AG09319 (cell line): ENCODE data around the gene MKKS.
A peak's percentile ranks its signal among the peaks of the same experiment; 100 is the strongest.
"Not testable (repeated sequence)": the region's sequence is repeated elsewhere in the genome, so short reads cannot be mapped to it uniquely, and the experiment has no call there.

Experiments
- DNase-seq: peaks from one replicate; pipeline ENCODE4 v3.0.0-alpha.2; 2010; ENCODE audit warnings: low read depth; ENCODE audit errors: extremely low read depth
- TF ChIP-seq, protein P1 (sequence below): IDR thresholded peaks from 2 replicates; pipeline ENCODE4 v1.5.1; 2011; ENCODE audit warnings: low read depth, mild to moderate bottlenecking, inconsistent platforms, low read length, moderate library complexity

MKKS gene

DNA sequence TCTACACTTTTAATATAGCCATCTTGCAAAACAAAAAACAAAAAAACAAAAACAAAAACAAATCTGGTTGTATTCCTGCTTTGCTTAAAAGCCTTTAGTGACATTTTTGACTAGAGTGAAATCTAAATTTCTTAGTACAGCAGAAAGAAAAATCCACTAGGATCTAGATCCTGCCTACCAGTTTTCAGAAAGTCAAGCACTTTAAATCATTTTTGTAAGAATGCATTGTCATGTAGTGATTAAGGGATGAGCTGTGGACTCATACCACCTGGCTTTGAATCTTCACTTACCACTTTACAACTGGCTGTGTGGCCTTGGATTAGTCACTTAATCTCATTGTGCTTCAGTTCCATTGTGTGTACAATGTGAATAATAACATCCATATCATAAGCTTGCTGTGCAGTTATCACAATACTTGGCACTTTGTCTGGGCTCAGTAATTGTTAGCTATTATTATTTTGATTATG is 4.0 kb downstream of the MKKS start:
- no peak for DNase-seq
- TF ChIP-seq, protein P1, sequence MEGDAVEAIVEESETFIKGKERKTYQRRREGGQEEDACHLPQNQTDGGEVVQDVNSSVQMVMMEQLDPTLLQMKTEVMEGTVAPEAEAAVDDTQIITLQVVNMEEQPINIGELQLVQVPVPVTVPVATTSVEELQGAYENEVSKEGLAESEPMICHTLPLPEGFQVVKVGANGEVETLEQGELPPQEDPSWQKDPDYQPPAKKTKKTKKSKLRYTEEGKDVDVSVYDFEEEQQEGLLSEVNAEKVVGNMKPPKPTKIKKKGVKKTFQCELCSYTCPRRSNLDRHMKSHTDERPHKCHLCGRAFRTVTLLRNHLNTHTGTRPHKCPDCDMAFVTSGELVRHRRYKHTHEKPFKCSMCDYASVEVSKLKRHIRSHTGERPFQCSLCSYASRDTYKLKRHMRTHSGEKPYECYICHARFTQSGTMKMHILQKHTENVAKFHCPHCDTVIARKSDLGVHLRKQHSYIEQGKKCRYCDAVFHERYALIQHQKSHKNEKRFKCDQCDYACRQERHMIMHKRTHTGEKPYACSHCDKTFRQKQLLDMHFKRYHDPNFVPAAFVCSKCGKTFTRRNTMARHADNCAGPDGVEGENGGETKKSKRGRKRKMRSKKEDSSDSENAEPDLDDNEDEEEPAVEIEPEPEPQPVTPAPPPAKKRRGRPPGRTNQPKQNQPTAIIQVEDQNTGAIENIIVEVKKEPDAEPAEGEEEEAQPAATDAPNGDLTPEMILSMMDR = no peak

DNA sequence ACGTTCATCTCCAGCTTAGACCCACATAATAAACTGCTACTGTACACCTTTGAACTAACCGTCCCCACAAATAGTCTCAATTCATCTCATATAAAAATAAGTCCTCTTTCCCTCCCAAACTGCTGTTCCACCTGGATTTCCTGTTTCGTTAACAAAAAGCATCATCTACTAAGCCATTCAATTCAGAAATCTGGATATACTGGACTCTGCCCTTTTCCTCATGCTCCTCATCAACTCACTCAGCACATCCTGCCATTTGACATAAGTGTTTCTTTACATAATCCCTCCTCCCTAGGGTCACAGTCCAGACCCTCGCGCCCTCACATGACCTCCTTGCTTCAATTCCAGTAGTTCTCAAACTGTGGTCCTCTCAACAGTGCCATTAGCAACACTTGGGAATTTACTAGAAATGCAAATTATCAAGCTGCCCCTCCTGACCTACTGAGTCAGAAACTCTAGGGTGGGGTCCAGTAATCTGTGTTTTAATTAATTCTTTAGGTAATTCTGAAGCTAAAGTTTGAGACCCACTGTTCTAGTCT is 4.5 kb downstream of the MKKS start:
- TF ChIP-seq, protein P1 = no peak
- no peak for DNase-seq

DNA sequence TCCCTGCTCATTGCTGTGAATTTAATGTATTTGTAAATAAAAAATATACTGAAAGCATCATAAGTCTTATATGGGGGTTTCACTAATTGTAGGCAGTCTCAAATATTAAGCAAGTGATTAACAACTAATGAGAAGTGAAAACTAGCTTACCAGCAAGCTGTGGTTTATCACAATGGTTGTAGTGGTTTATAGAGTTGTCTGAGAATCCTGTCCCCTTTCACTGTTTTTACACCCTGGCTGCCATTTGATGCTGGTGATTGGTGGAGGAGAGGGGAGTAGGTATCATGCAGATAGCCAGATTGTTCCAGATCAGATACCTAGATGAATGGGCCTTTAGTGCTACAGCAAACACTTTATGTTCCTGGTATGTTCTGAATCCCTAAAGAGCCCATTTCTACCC is 6.0 kb downstream of the MKKS start:
- TF ChIP-seq, protein P1 = no peak
- DNase-seq = no peak

DNA sequence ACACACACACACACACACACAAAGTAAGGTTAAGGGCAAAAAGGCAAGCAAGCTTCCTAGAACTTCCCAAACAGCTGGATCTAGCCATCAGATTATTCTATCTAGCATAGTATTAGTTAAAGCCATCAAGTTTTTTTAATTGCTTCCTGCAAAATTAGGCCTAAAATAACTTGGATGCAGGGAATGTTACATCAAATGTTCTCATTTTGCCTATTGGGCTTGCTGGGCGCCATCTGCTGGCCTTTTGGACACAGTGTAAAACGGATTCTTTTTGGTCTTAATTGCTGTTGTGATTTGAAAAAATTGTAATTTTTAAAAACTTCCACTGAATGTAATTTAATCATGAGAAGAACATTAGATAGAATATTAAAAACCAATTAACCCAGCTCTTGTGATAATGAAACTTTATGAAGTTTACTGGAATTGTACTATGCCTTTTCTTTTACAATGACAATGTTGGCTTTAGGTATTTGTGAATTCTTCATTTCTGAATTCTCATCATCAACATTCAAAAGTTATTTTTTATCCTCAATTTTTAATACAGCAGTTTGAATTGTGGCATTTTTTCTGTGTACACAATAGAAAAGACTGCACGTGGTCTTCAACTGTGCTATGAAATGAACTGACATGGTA is 6.8 kb downstream of the MKKS start:
- TF ChIP-seq, protein P1 = peak; percentile 90
- peak; percentile 51 for DNase-seq

DNA sequence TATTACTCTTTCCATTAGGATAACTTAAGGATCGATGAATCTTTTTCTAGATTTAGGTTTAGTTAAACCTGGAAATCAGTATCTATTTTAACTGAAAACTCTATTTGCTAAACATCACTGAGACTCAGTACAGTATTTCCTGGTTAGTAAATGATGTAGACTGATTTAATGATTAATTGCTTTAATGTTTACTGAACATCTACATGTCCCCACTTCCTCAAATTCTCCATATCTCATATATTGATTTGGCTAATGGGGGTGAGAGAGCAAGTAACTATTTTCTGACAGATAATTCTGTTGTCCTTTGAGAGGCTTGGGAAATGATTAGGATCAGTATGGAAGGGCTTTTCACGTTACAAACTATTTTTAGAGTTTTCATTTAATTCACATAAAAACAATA is 10.3 kb downstream of the MKKS start:
- TF ChIP-seq, protein P1 = no peak
- DNase-seq = no peak

DNA sequence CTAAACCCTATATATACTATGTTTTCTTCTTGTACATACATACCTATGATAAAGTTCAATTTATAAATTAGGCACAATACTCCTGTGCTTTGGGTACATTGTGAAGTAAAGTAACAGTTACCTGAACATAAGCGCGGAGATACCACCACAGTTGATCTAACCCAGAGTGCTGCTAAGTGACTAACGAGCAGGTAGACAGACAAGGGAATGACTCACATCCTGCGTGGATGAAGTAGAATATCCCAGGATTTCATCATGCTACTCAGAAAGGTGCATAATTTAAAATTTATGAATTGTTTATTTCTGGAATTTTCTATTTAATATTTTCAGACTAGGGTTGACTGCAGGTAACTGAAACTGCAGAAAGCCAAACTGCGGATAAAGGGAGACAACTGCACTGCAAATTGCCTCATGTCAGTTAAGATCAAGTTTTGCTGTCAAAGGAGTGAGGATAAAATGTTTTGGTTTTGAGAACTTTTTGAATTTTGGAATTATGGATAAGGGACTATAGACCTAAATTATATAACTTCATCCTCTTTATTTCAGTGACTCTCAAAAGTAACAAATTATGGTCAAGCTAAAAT is 14.4 kb downstream of the MKKS start:
- no peak for DNase-seq
- TF ChIP-seq, protein P1 = no peak

DNA sequence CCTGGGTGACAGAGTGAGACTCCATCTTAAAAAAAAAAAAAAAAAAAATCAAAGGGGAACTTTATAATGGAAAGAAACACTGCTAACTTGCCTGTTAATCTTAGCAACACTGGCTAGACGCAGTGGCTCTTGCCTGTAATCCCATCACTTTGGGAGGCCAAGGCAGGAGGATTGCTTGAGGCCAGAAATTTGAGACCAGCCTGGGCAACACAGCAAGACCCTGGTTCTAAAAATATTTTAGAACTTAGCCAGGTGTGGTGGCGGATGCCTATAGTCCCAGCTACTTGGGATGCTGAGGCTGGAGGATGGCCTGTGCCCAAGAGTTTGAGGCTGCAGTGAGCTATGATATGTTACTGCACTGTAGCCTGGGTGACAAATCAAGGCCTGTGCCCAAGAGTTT is 16.8 kb downstream of the MKKS start:
- not testable (repeated sequence) for DNase-seq
